HG03558 (cell line): ENCODE measurements around the gene IL6R.

Source experiments
- ATAC-seq: cut with Tn5 transposase; IDR thresholded peaks from one replicate; pipeline ENCODE4 v1.9.1; 2021; ENCODE audit warnings: moderate number of reproducible peaks; ENCODE audit not compliant: unreplicated experiment; ENCODE audit errors: extremely low read depth

The IL6R gene

GRCh38 chr1:154500533-154500932 is 95.4 kb downstream of the IL6R start:
- no peak for ATAC-seq

GRCh38 chr1:154501423-154502065 is 96.4 kb downstream of the IL6R start:
- no peak for ATAC-seq

- ATAC-seq = no peak
These were observed 97.1 kb downstream of the IL6R start, which contains the start of the genes SHE and TDRD10 for GRCh38 chr1:154502066-154502743. Gene SHE (minus strand): TSS chr1:154502412. CDS start chr1:154502026, 386 bp downstream. Gene TDRD10 (plus strand): TSS chr1:154502219. CDS start chr1:154506904, 4,685 bp downstream.

- ATAC-seq = no peak
These were observed 97.6 kb downstream of the IL6R start for GRCh38 chr1:154502744-154503115.

GRCh38 chr1:154503898-154504297 is 98.8 kb downstream of the IL6R start:
- ATAC-seq = no peak

GRCh38 chr1:154512760-154513159 is 107.6 kb downstream of the IL6R start:
- ATAC-seq = no peak

- no peak for ATAC-seq
These were observed 109.0 kb downstream of the IL6R start for GRCh38 chr1:154514066-154514553.

- ATAC-seq = no peak
These were observed 112.5 kb downstream of the IL6R start for GRCh38 chr1:154517661-154518060.
